Retinal pigment epithelial cell (primary cell): ENCODE measurements around the gene RNASE2.
"Not testable (repeated sequence)": the region's sequence is repeated elsewhere in the genome, so short reads cannot be mapped to it uniquely, and the experiment has no call there.

ENCODE experiments used
- DNase-seq: peaks from one replicate; pipeline ENCODE4 v3.0.0-alpha.2; 2010; ENCODE audit warnings: low read depth
- H3K4me3 ChIP-seq: 2 replicates; pipeline ENCODE4 v1.5.1; 2011; ENCODE audit warnings: mild to moderate bottlenecking, low read length, control low read depth, moderate library complexity
- CTCF ChIP-seq: conservative IDR thresholded peaks from 2 replicates; pipeline ENCODE4 v1.5.1; 2011; ENCODE audit warnings: low read depth, low read length, control low read depth, inconsistent platforms

RNASE2 gene

GRCh38 chr14:20954736-20955537 is at the start of gene RNASE2:
Gene RNASE2 (plus strand): TSS chr14:20955487. CDS start chr14:20955772, 285 bp downstream.
- not testable (repeated sequence) for DNase-seq, H3K4me3 ChIP-seq

GRCh38 chr14:20905676-20906075 is 49.6 kb upstream of the RNASE2 start:
- no peak for TF ChIP-seq CTCF
- DNase-seq = no peak
- H3K4me3 ChIP-seq = no peak overlapping the region

DNA sequence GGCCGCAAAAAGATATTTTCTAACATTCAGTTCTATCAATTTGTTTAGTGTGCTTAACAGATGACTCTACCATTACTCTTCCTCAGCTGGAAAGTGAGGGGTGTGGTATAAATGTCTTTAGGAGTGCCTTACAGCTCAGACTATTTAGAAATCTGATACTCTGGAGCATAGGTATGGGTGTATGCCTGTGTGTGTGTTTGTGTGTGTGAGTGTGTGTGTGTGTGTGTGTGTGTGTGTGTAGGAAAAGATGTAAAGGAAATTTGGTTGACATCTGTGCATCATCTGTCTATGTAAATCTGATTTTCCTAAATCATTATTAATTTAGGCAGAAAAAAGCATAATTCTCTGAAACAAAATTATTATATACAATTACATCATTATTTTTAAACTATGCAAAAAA is 48.1 kb upstream of the RNASE2 start:
- DNase-seq = no peak
- H3K4me3 ChIP-seq = no peak overlapping the region

DNA sequence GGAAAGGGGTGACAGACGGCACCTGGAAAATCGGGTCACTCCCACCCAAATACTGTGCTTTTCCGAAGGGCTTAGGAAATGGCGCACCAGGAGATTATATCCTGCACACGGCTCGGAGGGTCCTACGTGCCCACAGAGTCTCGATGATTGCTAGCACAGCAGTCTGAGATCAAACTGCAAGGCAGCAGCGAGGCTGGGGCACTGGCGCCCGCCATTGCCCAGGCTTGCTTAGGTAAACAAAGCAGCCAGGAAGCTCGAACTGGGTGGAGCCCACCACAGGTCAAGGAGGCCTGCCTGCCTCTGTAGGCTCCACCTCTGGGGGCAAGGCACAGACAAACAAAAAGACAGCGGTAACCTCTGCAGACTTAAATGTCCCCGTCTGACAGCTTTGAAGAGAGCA is 44.5 kb upstream of the RNASE2 start:
- H3K4me3 ChIP-seq, DNase-seq: not testable (repeated sequence)

More for the DNA sequence above, 48.1 kb upstream of the RNASE2 start:
- no peak for TF ChIP-seq CTCF

DNA sequence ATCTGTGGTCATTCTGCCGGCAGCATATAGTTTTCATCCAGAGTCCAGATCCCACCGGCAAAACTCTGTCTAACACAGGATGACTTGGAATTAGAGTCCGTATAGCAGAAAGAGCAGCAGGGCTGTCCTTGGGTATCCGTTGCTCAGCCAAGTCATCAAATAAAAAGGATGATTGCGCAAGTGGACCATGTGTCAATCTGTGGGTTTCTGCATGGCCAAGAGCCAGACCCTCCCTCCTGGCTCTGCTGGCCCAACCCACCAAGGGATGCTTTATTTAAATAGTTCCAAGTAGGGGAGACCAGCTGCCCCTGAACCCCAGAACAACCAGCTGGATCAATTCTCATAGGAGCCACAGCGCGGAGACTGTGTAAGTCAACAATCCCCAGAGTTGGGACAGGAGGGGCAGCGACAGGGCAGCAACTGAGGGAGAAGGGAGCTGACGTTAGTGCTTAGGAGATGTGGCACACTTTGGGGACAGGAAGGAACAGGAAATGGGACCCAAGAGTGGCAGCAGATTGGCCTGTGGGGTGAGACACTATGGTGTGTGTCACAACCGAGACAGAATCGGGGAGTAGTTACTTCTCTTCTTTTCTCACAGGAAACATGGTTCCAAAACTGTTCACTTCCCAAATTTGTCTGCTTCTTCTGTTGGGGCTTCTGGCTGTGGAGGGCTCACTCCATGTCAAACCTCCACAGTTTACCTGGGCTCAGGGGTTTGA is 36.1 kb upstream of the RNASE2 start:
- not testable (repeated sequence) for DNase-seq, H3K4me3 ChIP-seq

GRCh38 chr14:20923766-20924297 is 31.5 kb upstream of the RNASE2 start:
- DNase-seq, H3K4me3 ChIP-seq: not testable (repeated sequence)

- H3K4me3 ChIP-seq = no peak overlapping the region
- DNase-seq = no peak
- peak; percentile 63 for TF ChIP-seq CTCF
These were observed 21.0 kb upstream of the RNASE2 start for GRCh38 chr14:20934148-20934762.

- no peak overlapping the region for H3K4me3 ChIP-seq
- no peak for DNase-seq
- no peak for TF ChIP-seq CTCF
These were observed 19.8 kb upstream of the RNASE2 start for GRCh38 chr14:20935303-20935984.

DNA sequence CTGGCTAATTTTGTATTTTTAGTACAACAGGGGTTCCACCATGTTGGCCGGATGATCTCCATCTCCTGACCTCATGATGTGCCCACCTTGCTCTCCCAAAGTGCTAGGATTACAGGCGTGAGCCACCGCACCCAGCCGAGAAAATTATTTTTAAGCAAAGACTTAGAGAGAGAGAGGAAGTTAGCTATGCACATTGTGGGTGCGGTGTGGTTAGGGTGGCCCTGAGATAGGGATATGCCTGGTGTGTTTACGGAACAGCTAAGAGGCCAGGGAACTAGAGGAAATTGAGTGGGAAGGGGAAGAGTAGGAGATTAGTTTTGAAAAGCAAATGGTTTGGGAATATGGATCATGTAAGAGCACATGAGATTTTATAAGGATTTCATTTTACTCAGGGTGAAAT is 10.1 kb upstream of the RNASE2 start:
- not testable (repeated sequence) for H3K4me3 ChIP-seq, DNase-seq

- DNase-seq, H3K4me3 ChIP-seq: not testable (repeated sequence)
These were observed 8.6 kb upstream of the RNASE2 start for GRCh38 chr14:20946707-20947106.

DNA sequence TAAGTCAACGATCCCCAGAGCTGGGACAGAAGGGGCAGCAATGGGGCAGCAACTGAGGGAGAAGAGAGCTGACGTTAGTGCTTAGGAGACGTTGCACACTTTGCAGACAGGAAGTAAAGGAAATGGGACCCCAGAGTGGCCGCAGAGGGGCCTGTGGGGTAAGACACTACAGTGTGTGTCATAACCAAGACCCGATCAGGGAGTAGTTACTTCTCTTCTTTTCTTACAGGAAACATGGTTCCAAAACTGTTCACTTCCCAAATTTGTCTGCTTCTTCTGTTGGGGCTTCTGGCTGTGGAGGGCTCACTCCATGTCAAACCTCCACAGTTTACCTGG is 219 bp downstream of the RNASE2 start:
- not testable (repeated sequence) for H3K4me3 ChIP-seq

More for the DNA sequence above, 219 bp downstream of the RNASE2 start:
- DNase-seq = not testable (repeated sequence)
